GM21717 (cell line): ENCODE measurements around the gene RTF1.
A peak's percentile ranks its signal among the peaks of the same experiment; 100 is the strongest.
"Not testable (repeated sequence)": the region's sequence is repeated elsewhere in the genome, so short reads cannot be mapped to it uniquely, and the experiment has no call there.

ENCODE experiments used
- ATAC-seq: cut with Tn5 transposase; IDR thresholded peaks from one replicate; pipeline ENCODE4 v1.9.1; 2021; ENCODE audit warnings: mild to moderate bottlenecking, moderate library complexity; ENCODE audit not compliant: unreplicated experiment

The RTF1 gene

GRCh38 chr15:41416742-41417417 is at the start of gene RTF1:
RTF1 (plus strand) TSS chr15:41417095; CDS start chr15:41417116, 21 bp downstream.
- ATAC-seq, result peak; percentile 62

- no peak for ATAC-seq
Measured at GRCh38 chr15:41367418-41367817, 49.5 kb upstream of the RTF1 start.

GRCh38 chr15:41377978-41378377 is 38.9 kb upstream of the RTF1 start:
- ATAC-seq, result no peak

GRCh38 chr15:41383974-41384749 is 32.7 kb upstream of the RTF1 start:
- ATAC-seq, result not testable (repeated sequence)

- no peak for ATAC-seq
Measured at GRCh38 chr15:41387646-41388045, 29.2 kb upstream of the RTF1 start.

- no peak for ATAC-seq
Measured at GRCh38 chr15:41392659-41393058, 24.2 kb upstream of the RTF1 start.

- no peak for ATAC-seq
Measured at GRCh38 chr15:41394924-41395323, 22.0 kb upstream of the RTF1 start.

- no peak for ATAC-seq
Measured at GRCh38 chr15:41396111-41396510, 20.8 kb upstream of the RTF1 start.

- peak; percentile 2 for ATAC-seq
Measured at GRCh38 chr15:41401904-41402267, 15.0 kb upstream of the RTF1 start.

GRCh38 chr15:41407341-41407740 is 9.6 kb upstream of the RTF1 start:
- no peak for ATAC-seq

GRCh38 chr15:41408234-41408641 is 8.7 kb upstream of the RTF1 start:
- no peak for ATAC-seq

- ATAC-seq, result no peak
Measured at GRCh38 chr15:41411031-41411430, 5.9 kb upstream of the RTF1 start.

GRCh38 chr15:41411441-41411840 is 5.5 kb upstream of the RTF1 start:
- no peak for ATAC-seq

GRCh38 chr15:41416128-41416741 is 660 bp upstream of the RTF1 start:
- ATAC-seq, result peak; percentile 11

GRCh38 chr15:41417418-41418195 is 712 bp downstream of the RTF1 start:
- peak; percentile 51 for ATAC-seq

- peak; percentile 60 for ATAC-seq
Measured at GRCh38 chr15:41423979-41424659, 7.2 kb downstream of the RTF1 start.

GRCh38 chr15:41424809-41425208 is 7.9 kb downstream of the RTF1 start:
- ATAC-seq, result no peak

- ATAC-seq, result not testable (repeated sequence)
Measured at GRCh38 chr15:41425907-41426306, 9.0 kb downstream of the RTF1 start.

- ATAC-seq, result peak; percentile 68
Measured at GRCh38 chr15:41429003-41429890, 12.4 kb downstream of the RTF1 start.
